Stimulated activated CD8-positive, alpha-beta memory T cell treated with anti-CD3 and anti-CD28 coated beads, Interleukin-4, amount 100 ng/mL, for 1 hour (primary cell): ENCODE data around the gene ALKBH2.

ENCODE experiments used
- DNase-seq, 2 donors: peaks; one replicate each; pipeline ENCODE4 v3.0.0-alpha.2; 2020; ENCODE audit warnings: low read depth in 2 of 2, low spot score in 1 of 2

The ALKBH2 gene

DNA sequence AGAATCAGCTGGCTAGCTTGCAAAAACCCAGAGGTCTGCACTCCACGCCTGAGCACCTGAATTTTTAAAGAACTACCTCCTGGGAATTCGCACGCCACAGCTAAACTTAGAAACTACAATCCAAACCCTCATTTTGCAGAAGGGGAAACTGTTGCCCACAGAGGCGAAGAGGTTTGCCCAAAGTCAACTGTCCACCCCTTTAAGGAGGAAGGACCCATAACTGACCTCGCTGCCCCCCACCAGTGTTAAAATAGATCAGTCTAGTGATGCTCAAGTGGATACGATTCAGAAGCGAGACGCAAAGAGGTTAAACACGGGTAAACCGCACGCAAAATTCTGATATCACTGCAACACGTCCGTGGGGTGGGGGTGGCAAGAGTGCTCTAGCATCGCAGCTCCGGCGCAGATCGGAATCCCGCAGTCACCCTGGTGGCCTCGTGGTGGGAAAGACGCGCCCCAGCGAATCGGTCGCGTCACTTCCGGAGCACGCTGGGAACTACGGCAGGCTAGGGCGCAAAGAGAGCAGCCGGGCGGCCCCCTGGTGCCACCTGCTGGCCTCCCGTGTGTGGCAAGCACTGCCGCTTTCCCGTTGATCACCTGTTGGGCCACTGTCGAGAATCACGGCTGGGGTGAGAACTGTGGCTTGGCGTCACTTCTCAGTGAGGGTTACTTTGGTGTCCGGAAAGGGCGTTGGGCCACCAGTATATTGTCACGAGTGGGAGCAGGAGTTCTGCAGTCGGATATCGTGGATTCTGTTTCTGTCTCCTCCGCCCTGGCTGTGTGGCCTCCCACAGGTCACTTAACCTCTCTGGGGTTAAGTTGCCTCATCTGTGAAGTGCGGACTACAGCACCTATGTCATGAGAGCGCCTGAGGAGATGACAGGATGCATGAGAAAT lies at the start of gene ALKBH2:
TSS of gene ALKBH2 (minus strand) at position 451 of the 897 bp plus-strand sequence. CDS start 686 bp downstream, outside the sequence.
- peak; percentile 87 to 88 for DNase-seq

DNA sequence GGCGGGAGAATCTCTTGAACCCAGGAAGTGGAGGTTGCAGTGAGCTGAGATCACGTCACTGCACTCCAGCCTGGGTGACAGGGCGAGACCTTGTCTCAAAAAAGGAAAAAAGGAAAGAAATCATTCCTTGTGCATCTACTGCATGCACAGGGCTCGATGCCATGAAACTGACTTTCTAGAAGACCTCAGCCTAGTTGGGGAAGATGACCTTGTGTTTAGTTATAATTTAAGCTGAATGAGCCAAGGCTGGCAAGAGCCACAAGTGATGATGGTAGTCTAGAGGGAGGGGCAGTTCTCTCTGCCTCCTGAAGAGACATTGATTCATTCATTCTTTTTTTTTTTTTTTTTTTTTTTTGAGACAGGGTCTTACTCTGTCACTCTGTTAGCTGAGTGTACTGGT lies 47.3 kb upstream of the ALKBH2 start:
- DNase-seq: no peak

GRCh38 chr12:109139791-109140190 lies 46.5 kb upstream of the ALKBH2 start:
- no peak for DNase-seq

- DNase-seq: no peak
Observed at GRCh38 chr12:109139360-109139759, 46.1 kb upstream of the ALKBH2 start.

DNA sequence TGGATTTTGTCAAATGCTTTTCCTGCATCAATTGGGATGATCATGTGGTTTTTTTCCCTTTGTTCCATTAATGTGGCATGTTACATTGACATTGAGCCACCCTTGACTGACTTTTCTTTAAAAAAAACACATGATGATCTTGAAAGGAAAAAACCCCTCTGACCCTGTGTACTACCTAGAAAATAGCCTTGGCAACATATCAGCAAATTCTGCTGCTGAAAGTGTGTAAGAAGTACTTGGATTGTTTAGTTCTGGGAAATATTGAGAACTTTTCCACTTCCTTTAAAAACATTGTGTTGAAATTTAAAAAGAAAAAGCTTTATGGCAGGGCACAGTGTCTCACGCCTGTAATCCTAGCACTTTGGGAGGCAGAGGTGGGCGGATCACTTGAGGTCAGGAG lies 43.8 kb upstream of the ALKBH2 start:
- DNase-seq: no peak

GRCh38 chr12:109134186-109134917 lies 41.1 kb upstream of the ALKBH2 start:
- no peak for DNase-seq

DNA sequence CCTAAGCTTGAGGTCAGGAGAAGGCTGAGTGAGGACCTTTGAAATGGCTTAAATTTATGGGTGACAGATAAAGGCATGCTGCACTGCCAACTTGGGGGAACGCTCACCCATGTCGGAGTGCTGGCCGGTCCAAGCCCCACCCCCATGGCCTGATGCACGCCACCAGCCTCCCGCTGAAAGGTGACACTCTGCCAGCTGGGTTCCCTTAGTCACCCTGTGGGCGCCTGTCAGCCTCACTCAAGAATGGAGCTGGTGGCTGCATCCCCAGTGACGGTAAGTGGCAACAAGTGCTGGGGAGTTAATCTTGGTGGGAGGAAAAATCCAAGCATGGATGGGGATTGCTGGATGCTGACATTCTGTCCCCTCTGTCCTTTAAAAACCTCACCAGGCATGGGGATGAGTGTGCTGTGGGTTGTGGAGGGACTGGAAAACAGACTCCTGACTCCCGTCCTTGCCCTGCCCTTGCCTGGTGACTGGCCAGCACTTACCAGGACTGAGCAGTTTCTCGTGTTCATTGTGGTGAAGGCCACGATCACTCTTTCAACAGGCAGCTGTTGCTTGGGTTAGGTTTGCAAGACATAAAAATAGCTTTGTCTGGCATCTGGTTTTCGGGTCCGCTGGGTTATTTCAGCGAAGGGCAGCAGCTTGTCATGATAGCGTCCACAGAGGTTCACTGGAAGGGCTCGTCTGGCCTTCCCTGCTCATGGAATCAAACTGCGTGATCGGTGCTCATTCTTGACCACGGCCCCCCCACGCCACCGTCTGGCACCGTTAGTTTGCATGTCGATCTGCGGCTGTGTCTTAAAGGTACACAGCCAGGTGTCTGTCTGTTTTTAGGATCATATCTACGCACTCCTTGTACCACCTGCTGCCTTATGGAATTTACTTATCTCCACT lies 38.1 kb upstream of the ALKBH2 start:
- no peak for DNase-seq

DNA sequence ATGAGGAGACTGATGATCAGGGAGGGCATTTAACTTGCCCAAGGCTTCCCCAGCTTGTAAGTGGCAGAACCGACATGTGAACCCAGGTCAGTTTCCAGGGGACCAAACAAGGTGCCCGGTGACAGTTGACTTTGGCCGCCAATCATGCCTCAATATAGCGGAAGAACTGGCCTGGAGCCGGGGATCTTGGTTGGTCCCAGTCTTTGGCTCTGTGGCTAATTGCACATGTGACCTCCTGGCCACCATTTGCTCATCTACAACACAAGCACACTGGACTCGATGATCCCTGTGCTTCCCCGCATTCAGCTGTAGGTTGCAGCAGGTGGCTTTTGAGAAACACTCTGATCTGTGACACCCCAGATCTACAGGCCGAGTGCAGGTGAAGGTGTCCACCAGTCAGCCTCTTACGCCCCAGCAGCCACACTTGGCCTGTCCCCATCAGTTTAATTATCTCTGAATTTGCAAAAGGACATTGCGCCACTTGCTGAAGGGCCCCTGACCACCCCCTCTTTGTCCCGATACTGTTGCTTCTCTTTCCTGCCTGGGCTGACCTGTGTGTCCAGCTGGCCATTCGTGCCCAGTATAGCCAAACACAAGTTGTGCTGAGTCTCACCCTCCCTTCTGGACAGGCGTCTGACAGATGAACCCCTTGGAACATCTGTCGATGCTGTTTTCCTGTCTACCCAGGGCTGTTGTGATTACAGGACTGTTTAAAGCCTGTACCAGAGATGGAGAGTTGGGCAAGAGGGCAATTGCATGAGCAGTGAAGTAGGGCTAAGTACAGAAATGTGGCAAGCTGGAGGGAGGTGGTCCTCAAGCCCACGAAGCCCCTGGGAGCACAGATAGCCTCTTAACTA lies 37.3 kb upstream of the ALKBH2 start:
- DNase-seq: no peak

DNA sequence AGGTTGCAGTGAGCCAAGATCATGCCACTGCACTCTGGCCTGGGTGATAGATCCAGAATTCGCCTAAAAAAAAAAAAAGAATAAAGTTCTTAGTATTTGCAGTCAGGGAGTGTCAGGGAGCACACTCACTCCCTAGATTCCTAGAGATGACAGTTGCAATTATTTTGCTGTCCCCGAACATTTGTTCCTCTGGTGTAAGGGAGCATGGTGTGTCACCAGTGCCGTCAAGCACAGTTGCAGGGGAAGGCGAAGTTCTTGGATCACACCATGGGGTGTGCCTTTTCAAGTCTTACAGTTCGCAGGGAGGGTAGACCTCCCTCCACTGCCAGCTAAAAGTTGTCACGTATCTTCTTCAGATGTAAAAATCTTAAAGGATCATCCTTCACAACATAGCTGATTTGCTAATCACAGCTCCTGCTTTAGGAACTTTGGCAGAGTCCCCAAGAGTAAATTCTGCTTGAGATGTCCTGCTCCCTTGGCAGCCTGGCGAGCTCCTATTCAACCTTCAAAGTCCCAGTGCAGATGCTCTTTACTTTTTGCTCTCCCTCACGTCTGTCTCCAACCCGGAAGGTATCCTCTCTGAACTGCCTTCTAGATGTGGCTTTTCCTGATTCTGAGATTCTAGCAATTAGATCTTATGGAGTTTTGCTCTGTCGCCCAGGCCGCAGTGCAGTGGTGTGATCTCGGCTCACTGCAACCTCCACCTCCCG lies 34.4 kb upstream of the ALKBH2 start:
- no peak for DNase-seq

- no peak for DNase-seq
Observed at GRCh38 chr12:109126784-109127183, 33.5 kb upstream of the ALKBH2 start.

DNA sequence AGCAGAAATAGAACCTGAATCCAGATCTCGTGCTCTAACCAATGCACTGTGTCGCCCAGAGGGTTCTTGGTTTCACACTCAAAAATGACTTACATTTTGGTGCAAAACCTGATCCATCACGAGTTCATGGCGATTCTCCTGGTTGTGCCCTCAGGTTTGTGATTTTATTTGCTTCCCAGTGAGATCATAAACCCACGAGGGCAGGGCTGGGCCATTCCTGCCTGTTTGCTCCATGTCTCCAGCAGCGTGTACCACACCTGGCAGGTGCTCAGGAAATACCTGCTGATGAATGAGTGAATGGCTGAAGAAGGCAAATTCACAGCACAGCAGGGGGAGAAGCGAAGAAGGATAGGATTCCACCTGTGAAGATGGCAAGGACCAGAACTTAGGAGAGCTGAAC lies 32.5 kb upstream of the ALKBH2 start:
- DNase-seq: no peak

- DNase-seq: no peak
Observed at GRCh38 chr12:109124878-109125648, 31.8 kb upstream of the ALKBH2 start.

DNA sequence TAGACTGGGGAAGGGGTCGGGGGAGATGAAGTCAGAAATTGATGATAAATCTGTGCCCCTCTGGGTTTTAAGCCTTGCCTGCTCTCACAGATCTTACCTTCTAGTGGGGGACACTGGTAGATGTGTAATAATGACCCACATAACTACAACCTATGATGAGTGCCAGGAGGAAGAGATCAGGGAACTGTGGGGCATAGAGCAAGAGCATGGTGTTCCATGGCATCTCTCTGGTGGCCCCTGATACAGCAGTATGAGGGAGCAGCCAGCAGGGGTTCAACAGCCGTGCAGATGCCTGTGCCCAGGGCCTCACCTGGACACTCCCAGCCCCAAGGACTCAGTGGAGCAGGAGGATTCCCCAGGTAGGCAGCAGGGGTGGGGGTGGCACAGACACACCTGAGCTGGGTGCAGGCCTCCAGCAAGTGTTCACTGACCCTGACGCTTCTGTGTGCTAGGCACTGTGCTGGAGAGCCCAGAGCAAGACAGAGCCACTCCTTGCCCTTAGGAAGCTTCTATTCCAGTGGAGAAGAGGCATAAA lies 28.1 kb upstream of the ALKBH2 start:
- no peak for DNase-seq

DNA sequence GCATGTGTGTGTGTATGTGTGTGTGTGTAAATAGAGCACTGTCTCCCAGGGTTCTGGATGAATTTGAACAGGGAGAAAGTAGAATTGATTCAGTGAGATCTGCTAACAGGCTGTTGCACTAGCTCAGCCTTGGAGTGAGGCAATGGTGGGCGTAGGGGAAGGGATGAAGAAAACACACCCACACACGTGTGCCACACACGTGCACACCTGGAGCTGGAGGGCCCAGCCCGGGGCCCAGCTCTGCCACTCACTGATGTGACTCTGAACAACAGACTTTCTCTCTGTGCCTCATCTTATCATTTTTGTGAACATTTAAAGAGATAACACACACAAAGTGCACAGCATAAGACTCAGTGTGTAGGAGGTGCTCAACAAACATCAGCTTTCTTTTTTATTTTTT lies 27.3 kb upstream of the ALKBH2 start:
- no peak for DNase-seq

DNA sequence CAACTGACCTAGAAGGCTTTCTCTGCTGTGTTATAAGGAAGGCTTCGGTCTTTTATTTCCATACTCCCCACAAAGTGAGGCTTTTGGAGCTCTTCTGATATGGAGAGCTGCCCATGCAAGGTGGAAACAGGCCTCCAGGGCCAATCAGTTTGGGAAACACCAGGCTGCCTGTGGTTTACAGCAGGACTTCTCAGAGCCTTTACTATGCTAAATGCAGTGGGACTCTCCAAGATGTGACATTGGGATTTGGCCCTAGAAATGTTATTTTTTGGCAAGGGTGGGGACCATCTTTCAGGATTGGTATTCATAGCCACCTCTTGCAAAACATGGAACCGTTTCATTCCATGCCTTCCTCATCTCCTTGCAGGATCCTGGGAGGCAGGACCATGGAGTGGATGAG lies 26.8 kb upstream of the ALKBH2 start:
- no peak for DNase-seq

GRCh38 chr12:109116611-109116949 lies 23.3 kb upstream of the ALKBH2 start:
- no peak for DNase-seq

DNA sequence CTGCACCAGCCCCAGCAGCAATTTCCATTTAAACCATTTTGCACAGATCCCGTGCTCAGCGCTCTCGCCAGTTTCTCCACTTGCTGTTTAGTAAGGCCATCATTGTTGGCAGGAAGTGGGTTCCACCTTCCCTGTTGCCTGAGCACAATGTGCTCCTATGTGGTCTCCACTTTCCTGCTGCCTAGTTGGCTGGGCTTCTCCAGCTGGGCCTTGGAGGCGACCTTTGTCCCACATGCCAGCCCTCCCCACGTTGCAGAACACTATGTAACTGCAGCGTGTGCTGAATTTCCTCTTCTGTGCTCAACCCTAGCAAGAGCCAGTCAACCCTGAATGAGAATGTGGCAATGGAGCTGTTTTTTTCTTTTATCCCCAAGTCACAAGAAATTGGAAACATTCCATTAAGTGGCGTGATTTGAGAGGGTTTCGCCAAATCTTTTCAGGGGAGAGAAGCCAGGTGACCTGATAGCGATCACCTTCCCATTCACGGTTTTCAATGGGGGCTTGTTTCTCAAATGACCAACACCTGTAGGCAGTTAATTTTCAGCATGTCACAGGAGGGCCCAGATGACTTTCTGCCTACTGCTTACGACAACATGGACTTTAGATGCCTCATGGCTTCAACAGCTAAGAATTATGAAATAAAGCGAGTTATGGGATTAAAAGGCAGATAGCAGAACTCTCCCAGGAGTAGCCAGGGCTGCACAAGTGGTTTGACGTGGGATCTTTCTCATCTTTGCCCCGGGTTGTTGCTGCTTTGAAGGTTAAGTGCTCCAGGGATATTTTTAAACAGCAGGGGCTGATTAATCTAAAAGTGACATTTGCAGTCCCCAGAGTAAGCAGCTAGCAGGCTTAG lies 22.7 kb upstream of the ALKBH2 start, which contains the start of gene ACACB:
TSS of gene ACACB (plus strand) at position 830 of the 853 bp plus-strand sequence. CDS start 22,819 bp downstream, outside the sequence.
- DNase-seq: no peak

- no peak for DNase-seq
Observed at GRCh38 chr12:109115404-109115757, 22.1 kb upstream of the ALKBH2 start.
